Measurements from ENCODE around the gene BLOC1S3.

Gene BLOC1S3

DNA sequence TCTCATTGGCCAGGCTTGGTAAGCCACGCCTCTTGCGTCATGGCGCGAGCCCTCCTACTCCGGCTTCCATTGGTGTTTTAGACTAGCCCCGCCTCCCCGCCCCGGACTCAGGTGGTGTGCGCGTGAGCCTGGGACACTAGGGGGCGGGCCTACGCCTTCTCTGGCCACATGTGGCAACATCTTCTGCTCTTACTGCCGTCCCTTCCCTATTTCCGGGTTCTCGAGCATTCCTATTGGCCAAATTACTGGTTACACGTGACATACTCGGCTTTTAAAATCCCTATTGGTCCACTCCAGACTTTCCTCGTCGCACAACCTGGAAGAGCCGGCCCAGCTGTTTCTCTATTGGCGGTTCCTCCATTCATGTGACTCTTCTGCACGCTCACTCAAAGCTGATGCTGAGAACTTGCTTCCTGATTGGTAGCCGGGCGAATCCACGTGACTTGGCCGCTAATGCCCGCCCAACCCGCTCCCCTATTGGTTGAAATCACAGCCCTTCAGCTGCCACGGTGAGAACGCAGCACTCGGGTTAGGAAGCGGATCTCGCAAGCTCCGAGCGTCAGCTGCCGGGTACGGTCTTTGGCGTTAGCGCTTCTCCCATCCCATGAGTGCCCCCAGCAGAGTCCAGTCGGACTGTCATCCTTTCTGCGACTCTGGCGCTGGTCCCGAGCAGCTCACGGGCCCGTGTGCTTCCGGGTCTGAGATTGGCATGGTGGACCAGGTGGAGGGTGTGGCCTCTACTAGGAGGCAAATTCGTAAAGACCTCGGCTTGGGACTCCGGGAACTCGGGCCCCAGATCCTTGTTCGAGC is at the start of gene BLOC1S3:
TSS of gene BLOC1S3 (plus strand) at position 523 of the 810 bp plus-strand sequence. CDS start 513 bp downstream, outside the sequence.
- DNase-seq (ENCODE audit: low read depth): peak; percentile 100

- no peak for DNase-seq (ENCODE audit: low read depth)
Measured at GRCh38 chr19:45128806-45129205, 49.8 kb upstream of the BLOC1S3 start.

DNA sequence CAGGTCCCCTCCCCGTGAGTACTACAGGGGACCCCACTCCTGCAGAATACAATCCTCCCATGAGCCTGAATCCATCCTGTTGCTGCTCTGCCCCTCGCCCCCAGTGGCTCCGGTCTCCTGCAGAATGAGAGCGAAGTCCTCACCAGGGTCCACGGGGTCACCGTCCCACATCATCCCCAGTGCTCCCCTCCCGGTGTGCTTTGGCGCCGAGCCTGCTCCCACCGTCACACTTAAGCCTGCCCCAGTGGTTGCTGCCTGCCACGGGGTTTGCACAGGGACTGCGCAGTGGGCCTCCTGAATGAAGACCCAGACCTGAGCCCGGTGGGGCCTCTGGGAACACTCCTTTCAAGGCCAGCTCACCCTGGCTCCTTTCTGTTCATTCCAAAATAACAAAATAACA is 48.3 kb upstream of the BLOC1S3 start:
- no peak for DNase-seq (ENCODE audit: low read depth)

DNA sequence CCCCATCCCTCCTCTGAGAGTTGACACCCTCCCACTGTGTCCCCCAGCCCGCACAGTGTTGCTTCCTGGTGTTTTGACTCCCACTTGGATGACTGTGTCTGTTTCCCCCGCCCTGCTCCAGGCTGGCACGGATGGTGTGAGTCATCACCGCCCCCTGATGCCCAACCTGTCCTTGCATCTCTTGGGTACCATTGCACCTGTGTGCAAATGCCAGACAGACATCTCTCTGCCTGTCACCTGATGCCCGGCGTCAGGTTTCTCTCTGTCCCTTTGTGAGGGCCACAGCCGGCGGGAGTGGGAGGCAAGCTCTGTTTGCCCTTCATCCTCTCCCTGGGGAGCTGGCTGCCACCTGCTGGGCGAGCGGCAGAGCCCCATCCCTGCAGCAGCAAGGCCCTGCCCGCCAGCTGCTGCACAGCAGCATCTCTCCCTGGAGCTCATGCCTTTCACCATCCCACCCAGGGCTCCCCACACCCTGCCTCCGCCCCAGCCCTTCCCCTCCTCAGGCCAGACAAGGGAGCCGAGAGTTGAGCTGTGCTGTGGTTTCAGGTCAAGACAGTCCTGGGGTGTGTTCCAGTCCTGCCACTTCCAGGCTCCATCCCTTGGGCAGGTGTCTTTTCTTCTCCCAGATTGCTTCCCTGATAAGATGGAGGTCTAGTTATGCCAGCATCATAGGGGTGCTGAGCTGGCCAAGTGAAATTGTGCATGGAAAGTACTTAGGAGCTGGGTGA is 47.5 kb upstream of the BLOC1S3 start:
- DNase-seq (ENCODE audit: low read depth): peak; percentile 24

- DNase-seq (ENCODE audit: low read depth): no peak
Measured at GRCh38 chr19:45133661-45134060, 44.9 kb upstream of the BLOC1S3 start.

DNA sequence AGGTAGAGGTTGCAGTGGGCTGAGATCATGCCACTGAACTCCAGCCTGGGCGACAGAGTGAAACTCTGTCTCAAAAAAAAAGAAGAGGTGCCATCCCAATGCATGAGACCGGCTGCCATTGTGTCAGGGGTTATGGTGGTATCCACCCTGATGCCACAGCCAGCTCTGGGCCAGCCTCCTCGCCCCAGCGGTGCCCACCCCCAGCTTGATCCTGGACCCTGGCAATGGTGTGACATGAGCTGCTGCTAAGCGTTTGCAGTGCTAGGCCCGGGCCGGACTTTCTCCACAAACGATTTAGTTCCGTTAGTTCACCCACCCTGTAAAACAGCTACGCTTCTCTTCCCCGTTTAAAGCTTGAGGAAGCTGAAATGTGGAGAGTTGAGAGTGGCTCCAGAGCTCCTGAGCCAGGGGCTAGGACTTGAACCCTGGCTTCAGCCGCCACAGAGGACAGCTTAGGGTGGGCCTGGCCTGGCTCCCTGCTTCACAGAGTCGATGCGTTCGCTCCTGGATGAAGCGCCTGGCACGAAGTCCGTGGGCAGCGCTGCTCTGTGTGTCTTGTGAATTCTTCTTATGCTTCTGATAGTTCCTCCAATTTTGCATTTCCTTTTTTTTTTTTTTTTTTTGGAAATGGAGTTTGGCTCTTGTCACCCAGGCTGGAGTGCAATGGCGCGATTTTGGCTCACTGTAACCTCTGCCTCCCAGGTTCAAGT is 43.3 kb upstream of the BLOC1S3 start:
- no peak for DNase-seq (ENCODE audit: low read depth)

- DNase-seq (ENCODE audit: low read depth): no peak
Measured at GRCh38 chr19:45136507-45137178, 41.9 kb upstream of the BLOC1S3 start.

DNA sequence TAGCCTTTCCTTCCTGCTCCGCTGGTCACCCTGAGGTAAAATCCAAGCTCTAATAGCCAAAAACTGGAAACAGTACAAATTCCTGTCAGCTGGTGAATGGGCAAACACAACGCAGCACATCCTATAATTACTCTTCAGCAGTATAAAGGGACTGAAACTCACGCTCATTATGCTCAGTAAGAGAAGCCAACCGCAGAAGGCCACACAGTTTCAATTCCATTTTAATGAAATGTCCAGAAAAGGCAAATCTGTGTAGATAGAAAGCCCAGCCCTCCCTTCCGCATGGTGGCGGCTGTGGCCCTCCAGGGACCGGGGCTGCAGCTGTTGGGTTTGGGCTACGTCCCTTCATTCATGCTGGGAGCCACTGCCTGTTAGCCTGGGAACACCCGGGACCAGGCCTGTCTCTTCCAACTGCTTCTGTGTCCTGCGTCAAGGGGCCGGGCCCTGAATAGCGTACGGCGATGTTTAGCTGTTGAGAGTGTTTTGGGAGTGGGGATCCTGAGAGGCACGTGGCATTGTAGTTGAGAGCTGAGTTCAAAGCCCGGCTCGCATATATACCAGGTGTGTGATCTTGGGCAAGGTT is 41.3 kb upstream of the BLOC1S3 start:
- DNase-seq (ENCODE audit: low read depth): no peak

- no peak for DNase-seq (ENCODE audit: low read depth)
Measured at GRCh38 chr19:45138303-45138751, 40.3 kb upstream of the BLOC1S3 start.

- DNase-seq (ENCODE audit: low read depth): no peak
Measured at GRCh38 chr19:45139286-45140143, 39.1 kb upstream of the BLOC1S3 start.

DNA sequence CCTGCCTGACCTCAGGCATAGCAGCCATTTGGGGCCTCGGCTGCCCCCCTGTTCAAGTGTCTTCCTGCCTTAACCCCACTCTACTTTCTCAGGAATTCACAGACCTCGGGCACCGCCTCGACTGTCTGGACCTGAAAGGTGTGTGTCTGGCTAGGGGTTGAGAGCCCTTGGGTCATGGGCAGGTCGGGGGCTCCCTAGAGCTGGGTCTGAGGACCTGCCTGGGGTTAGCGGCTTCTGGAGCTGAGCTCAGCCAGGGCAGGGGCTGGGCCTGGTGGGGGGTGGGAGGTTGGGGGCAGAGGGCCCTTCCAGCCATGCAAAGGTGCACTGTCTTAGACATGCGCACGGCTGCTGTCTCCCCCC is 38.5 kb upstream of the BLOC1S3 start:
- no peak for DNase-seq (ENCODE audit: low read depth)

DNA sequence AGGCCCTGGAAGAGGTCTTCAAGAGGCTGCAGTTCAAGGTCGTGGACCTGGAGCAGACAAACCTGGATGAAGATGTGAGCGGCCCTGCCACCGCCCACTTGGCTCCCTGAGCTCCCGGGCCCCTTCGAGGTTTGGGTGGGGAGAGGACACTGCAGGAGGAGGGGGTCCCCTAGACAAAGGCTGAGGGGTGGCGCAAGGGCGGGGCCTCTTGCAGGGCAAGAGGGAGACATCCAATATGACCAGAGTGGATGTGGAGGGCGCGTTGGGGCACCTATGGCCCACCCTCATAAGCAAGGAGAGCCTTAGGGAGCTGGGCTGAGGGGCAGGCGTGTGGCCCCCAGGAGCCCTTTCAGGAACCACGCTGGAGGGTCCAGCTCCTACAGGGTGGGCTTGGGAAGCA is 38.1 kb upstream of the BLOC1S3 start:
- DNase-seq (ENCODE audit: low read depth): no peak

DNA sequence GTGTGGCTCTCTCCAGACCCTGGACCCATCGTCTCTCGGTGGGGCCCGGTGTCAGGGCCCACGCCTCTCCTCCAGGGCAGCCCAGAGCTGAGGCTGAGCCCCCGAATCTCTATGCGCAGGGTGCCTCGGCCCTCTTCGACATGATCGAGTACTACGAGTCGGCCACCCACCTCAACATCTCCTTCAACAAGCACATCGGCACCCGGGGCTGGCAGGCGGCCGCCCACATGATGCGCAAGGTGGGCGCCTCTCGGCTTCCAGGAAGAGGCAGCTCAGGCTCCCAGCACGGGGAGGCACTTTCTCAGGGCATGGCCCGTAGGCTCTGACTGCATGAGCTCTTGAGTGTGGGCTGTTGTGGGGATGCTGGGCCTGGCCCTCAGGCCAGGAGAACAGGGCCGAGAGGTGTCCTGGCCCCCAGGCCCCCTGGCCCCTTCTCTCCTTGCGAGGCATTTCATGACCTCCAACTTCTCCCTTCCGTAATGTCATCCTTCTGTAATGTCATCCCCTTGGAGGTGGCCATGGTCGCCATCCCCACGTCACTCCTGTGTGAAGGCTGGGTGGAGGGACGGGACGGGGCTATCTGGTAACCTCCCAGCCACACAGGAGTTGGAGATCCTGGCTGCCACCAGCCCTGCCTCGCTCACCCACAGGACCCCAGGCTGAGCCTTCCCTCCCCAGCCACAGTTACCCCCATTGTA is 37.2 kb upstream of the BLOC1S3 start:
- DNase-seq (ENCODE audit: low read depth): no peak

DNA sequence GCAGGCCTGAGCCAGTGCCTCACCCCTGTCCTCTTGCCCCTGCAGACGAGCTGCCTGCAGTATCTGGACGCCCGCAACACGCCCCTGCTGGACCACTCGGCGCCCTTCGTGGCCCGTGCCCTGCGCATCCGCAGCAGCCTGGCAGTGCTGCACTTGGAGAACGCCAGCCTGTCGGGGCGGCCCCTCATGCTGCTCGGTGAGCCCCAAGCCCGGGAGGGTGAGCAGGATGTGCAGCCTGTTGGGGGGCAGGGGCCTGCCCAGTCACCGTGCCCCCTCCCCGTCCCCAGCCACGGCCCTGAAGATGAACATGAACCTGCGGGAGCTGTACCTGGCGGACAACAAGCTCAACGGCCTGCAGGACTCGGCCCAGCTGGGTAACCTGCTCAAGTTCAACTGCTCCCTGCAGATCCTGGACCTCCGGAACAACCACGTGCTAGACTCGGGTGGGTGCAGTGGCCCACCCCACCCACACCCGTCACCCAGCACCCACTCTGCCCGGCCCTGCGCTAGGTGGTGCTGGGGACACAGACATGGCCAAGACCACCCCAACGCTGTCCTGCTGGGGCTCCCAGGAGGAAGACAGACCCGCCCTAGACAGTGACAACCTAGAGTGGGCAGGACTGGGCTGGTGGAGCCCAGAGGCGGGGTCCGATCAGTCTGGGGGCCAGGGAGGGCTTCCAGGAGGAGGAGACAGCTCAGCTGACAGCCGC is 36.4 kb upstream of the BLOC1S3 start:
- no peak for DNase-seq (ENCODE audit: low read depth)

- DNase-seq (ENCODE audit: low read depth): no peak
Measured at GRCh38 chr19:45142726-45143110, 35.9 kb upstream of the BLOC1S3 start.

- no peak for DNase-seq (ENCODE audit: low read depth)
Measured at GRCh38 chr19:45144431-45145269, 33.9 kb upstream of the BLOC1S3 start.

DNA sequence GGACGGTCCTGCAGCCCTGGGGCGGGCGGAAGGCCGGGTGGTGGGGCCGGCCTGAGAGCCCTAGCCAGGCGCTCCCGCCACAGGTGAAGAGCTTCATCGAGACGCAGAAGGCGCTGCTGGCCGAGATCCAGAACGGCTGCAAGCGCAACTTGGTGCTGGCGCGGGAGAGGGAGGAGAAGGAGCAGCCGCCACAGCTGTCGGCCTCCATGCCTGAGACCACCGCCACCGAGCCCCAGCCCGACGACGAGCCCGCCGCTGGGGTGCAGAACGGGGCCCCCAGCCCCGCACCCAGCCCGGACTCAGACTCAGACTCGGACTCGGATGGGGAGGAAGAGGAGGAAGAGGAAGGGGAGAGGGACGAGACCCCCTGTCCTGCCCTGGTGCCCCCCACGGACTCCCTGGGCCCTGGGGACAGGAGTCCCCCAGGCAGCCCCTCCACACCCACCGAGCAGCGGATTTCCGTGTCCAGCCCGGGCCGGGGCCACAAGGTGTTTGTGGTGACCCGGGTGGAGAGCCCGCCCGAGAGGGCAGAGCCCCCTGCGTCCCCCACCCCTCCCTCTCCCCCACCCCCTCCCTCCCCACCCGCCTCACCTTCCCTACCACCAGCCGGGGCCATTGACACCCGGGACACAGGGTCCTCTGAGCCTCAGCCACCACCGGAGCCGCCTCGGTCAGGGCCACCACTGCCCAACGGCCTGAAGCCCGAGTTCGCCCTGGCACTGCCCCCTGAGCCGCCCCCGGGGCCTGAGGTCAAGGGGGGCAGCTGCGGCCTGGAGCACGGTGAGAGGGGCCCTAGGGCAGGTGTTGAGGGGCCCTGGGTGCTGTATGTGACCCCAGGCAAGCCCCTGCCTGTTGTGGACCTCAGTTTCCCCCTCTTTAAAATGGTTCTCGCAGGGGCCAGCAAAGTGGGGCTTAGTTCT is 33.1 kb upstream of the BLOC1S3 start:
- no peak for DNase-seq (ENCODE audit: low read depth)

- DNase-seq (ENCODE audit: low read depth): no peak
Measured at GRCh38 chr19:45146251-45146650, 32.3 kb upstream of the BLOC1S3 start.

Data from stimulated activated CD4-positive, alpha-beta T cell treated with anti-CD3 and anti-CD28 coated beads, Interleukin-2, amount 100 ng/mL, for 4 hours (primary cell).